ENCODE data around the gene KCP. TPM values are rescaled to one million over a fixed set of nuclear protein-coding genes. Genes with fewer than 3 reads are reported as not detected.

The KCP gene
- polyA plus RNA-seq, 1 donor from 2014 or later: 0.31 TPM

- no peak for TF ChIP-seq EP300 (conservative IDR thresholded peaks at IDR 0.05; ENCODE audit: poor library complexity, severe bottlenecking)
- no peak for TF ChIP-seq EZH2 (IDR thresholded peaks at IDR 0.05; ENCODE audit: borderline replicate concordance, insufficient read depth, low read length, poor library complexity, severe bottlenecking)
- no peak for TF ChIP-seq RAD21 (conservative IDR thresholded peaks at IDR 0.05)
- TF ChIP-seq MXI1 (conservative IDR thresholded peaks at IDR 0.05; ENCODE audit: poor library complexity, severe bottlenecking): no peak
- no peak for TF ChIP-seq POLR2AphosphoS5 (IDR thresholded peaks at IDR 0.05)
- Histone ChIP-seq H3K9me2 (ENCODE audit: insufficient read depth, low read length) (no peaks in the 10 kb centered on the region), H3K4me3 (ENCODE audit: low read length) (no peak overlapping the region), H3F3A (ENCODE audit: insufficient read depth, low read length, poor library complexity, severe bottlenecking) (no peaks in the 10 kb centered on the region), H4K20me1 (ENCODE audit: insufficient read depth) (no peaks in the 10 kb centered on the region), H3K79me2 (replicated peaks; ENCODE audit: insufficient read depth, low read length) (no peaks in the 10 kb centered on the region), H3K4me2 (ENCODE audit: low read length) (no peak overlapping the region), H3K27ac (ENCODE audit: low read length) (no peak overlapping the region), H3K9me3 (ENCODE audit: low read length) (no peaks in the 10 kb centered on the region), H3K27me3 (ENCODE audit: insufficient read depth, low read depth, low read length) (peaks cover 1% of the 10 kb centered on the region), H3K36me3 (ENCODE audit: insufficient read depth, low read length) (no peaks in the 10 kb centered on the region), H3K9ac (ENCODE audit: low read length) (no peak overlapping the region), H2AFZ (ENCODE audit: low read depth, low read length) (no peak overlapping the region)
Observed at GRCh38 chr7:128875523-128875948, 35.0 kb downstream of the KCP start.

GRCh38 chr7:128874140-128875031 lies 36.1 kb downstream of the KCP start:
- Histone ChIP-seq H3K27me3 (ENCODE audit: insufficient read depth, low read depth, low read length) (peaks cover 9% of the 10 kb centered on the region), H2AFZ (ENCODE audit: low read depth, low read length) (no peak overlapping the region), H3K79me2 (replicated peaks; ENCODE audit: insufficient read depth, low read length) (no peaks in the 10 kb centered on the region), H4K20me1 (ENCODE audit: insufficient read depth) (no peaks in the 10 kb centered on the region), H3K4me3 (ENCODE audit: low read length) (no peak overlapping the region), H3K36me3 (ENCODE audit: insufficient read depth, low read length) (no peaks in the 10 kb centered on the region), H3K4me2 (ENCODE audit: low read length) (no peak overlapping the region), H3K9me3 (ENCODE audit: low read length) (no peaks in the 10 kb centered on the region), H3K9ac (ENCODE audit: low read length) (no peak overlapping the region), H3K9me2 (ENCODE audit: insufficient read depth, low read length) (no peaks in the 10 kb centered on the region), H3F3A (ENCODE audit: insufficient read depth, low read length, poor library complexity, severe bottlenecking) (no peaks in the 10 kb centered on the region), H3K27ac (ENCODE audit: low read length) (no peak overlapping the region)
- TF ChIP-seq SMC3 (conservative IDR thresholded peaks at IDR 0.05; ENCODE audit: poor library complexity) (no peak), CTCF (IDR thresholded peaks at IDR 0.05; ENCODE audit: poor library complexity, severe bottlenecking) (no peak), RAD21 (conservative IDR thresholded peaks at IDR 0.05) (no peak), MXI1 (conservative IDR thresholded peaks at IDR 0.05; ENCODE audit: poor library complexity, severe bottlenecking) (no peak), EP300 (conservative IDR thresholded peaks at IDR 0.05; ENCODE audit: poor library complexity, severe bottlenecking) (no peak), EZH2 (IDR thresholded peaks at IDR 0.05; ENCODE audit: borderline replicate concordance, insufficient read depth, low read length, poor library complexity, severe bottlenecking) (no peak), REST (IDR thresholded peaks at IDR 0.05; ENCODE audit: borderline replicate concordance) (no peak), POLR2AphosphoS5 (IDR thresholded peaks at IDR 0.05) (no peak), TAF1 (IDR thresholded peaks at IDR 0.05; ENCODE audit: low read depth) (no peak)
